GM18907 (cell line): ENCODE data around the gene ZSWIM1.
"Not testable (repeated sequence)": the region's sequence is repeated elsewhere in the genome, so short reads cannot be mapped to it uniquely, and the experiment has no call there.

Source experiments
- ATAC-seq: cut with Tn5 transposase; IDR thresholded peaks from one replicate; pipeline ENCODE4 v1.9.1; 2021; ENCODE audit warnings: mild to moderate bottlenecking, moderate library complexity; ENCODE audit not compliant: unreplicated experiment

Gene ZSWIM1

DNA sequence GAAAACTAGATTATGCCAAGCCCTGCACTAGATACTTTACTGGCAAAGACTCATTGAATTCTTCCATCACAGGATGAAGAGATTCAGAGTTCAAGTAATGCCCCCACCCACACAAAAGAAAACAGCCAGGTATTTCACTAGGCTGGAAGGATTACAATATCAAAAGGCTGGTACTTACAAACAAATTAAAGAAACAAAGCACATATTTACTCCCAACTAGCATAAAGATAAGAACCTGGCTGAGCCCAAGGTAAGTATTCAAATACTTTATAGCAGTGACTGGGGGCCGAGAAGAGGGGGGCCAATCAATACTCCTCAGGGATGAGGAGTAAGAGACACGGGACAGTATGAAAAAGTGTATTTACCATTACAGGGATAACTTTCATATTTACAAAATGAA, 27.5 kb upstream of the ZSWIM1 start:
- no peak for ATAC-seq

- peak; percentile 95 for ATAC-seq
These were observed 23.7 kb upstream of the ZSWIM1 start, which contains the start of the genes ACOT8 and ZSWIM3 for GRCh38 chr20:45857114-45857881. ACOT8 (minus strand) TSS chr20:45857392; CDS start chr20:45857315, 77 bp downstream. ZSWIM3 (plus strand) TSS chr20:45857614; CDS start chr20:45857826, 212 bp downstream.

DNA sequence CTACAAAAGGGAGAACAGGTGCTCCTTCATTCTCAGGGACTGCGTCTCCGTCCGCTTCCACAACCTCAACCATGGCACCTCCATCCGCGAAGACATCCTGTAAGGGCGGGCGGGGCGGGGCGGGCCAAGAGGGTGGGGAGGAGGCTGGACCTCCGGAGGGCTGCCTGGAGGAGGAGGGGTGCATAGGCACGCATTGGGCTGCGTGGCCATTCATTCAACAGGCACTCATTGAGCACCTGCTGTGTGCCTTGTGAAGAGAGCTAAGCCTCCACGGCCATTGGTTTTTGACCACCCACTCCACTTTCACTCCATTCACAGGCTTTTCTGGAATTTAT, 23.2 kb upstream of the ZSWIM1 start:
- ATAC-seq: peak; percentile 23

GRCh38 chr20:45859916-45860315, 21.1 kb upstream of the ZSWIM1 start:
- ATAC-seq: no peak

DNA sequence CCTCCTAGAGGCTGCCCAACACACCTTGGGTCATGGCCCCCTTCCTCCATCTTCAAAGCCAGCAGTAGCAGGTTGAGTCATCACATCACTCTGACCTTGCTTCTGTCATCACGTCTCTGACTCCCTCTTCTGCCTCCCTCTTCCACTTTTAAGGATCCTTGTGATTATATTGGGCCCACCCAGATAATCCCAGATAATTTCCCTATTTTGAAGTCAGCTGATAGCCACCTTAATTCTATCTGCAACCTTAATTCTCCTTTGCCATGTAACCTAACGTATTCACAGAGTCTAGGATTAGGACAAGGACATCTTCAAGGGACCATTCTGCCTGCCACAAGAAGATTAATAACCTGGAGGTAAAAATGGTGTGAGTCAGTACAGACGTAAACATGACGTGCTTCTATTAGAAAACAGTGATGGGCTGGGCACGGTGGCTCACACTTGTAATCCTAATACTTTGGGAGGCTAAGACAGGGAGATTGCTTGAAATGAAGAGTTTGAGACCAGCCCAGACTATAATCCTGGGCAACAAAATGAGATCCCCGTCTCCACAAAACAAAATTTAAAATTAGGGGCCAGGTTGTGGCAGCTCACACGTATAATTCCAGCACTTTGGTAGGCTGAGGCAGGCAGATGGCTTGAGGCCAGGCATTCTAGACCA, 20.3 kb upstream of the ZSWIM1 start:
- no peak for ATAC-seq

DNA sequence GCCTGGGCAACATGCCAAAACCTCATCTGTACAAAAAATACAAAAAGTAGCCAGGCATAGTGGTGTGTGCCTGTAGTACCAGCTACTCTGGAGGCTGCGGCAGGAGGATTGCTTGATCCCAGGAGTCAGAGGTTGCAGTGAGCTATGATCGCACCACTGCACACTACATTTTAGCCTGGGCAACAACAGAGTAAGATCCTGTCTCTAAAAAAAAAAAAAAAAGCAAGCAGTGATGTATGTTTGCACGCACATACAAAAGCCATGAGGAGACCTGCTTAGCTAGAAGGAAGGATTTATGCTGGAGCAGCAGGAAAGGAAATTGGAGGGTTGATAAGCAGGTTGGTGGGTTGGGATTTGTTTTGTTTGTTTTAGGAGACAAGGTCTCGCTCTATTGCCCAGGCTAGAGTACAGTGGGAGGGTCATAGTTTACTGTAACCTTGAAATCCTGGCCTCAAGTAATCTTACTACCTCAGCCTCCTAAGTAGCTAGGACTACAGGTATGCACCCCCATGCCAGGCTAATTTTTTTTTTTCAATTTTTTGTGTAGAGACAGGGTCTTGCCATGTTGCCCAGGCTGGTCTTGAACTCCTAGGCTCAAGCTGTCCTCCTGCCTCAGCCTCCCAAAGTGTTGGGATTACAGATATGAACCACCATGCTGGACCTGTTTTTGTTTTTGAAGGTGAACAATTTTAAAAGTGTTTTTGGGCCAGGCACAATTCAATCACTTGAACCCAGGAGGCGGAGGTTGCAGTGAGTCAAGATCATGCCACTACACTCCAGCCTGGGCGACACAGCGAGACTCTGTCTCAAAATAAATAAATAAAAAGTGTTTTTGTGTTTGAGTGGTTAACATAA, 19.6 kb upstream of the ZSWIM1 start:
- no peak for ATAC-seq

DNA sequence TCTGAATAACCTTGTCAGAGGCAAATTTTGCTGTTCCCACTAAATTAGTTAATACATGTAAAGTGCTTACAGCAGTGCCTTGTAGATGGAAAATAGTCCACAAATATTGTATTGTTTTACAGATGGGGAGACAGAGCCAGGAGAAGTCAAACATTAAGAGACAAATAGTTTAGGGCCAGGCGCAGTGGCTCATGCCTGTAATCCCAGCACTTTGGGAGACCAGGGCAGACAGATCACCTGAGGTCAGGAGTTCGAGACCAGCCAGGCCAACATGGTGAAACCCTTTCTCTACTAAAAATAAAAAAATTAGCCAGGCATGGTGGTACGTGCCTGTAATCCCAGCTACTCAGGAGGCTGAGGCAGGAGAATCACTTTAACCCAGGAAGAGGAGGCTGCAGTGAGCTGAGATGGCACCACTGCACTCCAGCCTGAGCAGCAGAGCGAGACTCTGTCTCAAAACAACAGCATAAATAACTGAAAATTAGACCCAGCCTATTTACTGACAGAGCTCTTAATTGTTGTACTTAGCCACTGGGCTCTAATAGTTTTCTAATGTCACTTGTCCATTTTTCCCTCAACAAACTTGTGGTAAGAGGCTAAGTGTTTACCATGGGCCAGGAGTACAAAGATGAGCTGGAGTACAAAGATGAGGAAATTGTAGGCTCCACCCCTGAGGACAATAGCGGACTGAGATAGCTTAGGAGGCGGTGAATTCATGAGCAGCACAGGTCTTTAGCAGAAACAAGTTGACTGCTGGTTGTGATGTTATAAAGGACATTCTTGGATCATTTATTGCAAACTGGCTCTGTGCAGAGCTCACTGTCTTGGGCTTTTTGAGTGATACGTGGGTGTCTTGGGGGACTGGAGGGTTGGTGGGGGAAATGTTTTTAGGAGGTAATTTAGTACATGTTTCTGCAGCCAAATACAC, 17.2 kb upstream of the ZSWIM1 start:
- ATAC-seq: no peak

DNA sequence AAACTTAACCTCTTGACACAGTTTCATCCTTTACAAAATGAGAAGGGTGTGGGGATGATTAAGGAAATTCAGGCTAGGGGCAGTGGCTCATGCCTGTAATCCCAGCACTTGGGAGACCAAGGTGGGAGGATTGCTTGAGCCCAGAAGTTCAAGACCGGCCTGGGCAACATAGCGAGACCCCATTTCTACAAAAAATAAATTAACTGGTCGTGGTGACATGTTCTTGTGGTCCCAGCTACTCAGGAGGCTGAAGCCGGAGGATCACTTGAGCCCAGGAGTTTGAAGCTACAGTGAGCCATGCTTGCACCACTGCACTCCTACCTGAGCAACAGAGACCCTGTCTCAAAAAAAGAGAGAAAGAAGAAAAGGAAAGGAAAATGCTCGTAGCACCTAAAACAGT, 14.6 kb upstream of the ZSWIM1 start:
- no peak for ATAC-seq

GRCh38 chr20:45867136-45867818, 13.8 kb upstream of the ZSWIM1 start:
- ATAC-seq: no peak

DNA sequence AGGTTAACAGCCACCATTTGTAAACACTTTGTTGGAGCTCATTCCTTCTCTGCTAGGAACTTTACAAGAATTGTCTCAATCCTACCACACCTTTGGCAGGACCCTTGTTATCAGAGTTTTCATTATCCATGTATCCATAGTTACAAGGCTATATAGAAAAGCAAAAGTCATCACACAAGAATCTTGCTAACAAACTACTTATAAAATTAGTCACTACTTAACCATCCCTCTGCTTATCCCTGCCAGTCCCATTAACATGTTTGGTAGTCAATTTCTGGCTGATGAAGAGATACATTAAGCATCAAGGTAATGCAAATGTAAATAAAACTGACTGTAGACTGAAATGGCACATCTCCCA, 13.2 kb upstream of the ZSWIM1 start:
- no peak for ATAC-seq

GRCh38 chr20:45872626-45873025, 8.4 kb upstream of the ZSWIM1 start:
- ATAC-seq: no peak

- ATAC-seq: no peak
These were observed 7.5 kb upstream of the ZSWIM1 start for GRCh38 chr20:45873409-45874103.

DNA sequence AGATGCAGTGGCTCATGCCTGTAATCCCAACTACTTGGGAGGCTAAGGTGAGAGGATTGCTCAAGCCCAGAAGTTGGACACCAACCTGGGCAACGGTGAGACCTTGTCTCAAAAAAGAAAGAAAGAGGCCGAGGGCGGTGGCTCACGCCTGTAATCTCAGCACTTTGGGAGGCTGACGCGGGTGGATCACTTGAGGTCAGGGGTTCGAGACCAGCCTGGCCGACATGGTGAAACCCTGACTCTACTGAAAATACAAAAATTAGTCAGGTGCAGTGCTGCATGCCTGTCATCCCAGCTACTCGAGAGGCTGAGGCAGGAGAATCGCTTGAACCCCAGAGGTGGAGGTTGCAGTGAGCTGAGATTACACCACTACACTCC, 6.9 kb upstream of the ZSWIM1 start:
- not testable (repeated sequence) for ATAC-seq

DNA sequence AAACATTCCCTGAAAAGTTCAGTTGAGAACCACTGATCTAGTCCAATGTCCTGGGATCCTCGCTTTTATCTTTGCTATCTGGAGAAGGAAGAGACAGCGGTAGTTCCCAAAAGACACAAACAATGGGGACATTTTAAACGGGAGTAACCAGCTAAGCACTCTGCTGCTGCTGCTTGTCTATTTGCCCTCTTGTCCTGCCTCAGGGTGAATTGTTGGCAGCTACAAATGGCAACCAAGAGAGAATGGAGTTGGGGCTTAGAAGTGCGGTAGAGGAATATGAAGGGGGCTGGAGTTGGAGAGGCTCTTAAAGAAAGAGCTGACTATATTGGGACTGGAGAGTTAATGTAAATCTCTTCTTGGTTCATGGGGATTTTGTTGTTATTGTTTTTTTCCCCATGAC, 6.5 kb upstream of the ZSWIM1 start:
- ATAC-seq: no peak

- no peak for ATAC-seq
These were observed 2.8 kb upstream of the ZSWIM1 start for GRCh38 chr20:45878076-45878761.

GRCh38 chr20:45882469-45883099, 1.6 kb downstream of the ZSWIM1 start:
- ATAC-seq: no peak

DNA sequence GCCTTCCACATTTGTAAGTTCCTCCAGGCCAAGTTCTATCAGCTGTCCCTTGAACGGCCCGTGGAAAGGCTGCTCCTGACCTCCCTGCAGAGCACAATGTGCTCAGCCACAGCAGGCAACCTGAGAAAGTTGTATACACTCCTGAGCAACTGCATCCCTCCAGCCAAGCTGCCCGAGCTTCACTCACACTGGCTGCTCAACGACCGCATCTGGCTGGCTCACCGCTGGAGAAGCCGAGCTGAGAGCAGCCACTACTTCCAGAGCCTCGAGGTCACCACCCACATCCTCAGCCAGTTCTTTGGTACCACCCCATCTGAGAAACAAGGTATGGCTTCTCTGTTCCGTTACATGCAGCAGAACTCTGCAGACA, 2.1 kb downstream of the ZSWIM1 start:
- ATAC-seq: no peak

DNA sequence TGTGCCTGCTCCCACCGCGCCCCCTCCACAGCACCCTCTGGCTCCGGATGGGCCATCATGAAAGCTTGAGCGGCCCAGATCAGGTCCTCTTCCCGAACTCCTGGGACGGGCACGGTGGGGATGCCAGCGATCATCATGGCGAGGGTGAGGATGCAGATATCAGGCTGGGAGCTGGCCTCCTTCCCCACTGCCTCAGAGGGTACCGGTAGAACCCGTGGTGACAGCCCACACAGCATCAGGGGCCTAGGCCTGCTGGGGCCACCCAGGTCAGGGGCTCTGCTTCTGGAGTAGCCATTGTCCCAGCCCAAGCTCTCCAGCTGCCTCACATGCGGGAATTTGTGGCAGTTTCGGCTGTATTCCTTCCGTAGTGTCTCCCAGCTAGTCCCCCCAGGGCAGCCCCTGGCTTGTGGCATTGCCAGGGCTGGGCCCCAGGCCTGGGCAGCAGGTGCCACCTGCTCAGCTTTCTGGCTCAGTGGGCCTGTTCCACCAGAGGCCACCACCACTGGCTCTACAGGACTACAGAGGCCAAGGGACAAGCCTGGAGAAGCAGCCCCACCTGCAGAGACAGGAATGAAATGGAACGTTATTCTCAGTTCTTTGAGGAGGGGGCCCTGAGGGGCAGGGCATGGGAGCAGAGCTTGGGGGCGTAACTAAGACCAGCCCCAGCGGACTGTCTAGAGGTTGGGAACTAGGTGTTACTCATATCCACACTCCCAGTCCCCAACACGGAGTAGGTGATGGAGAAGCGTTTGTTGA, 5.7 kb downstream of the ZSWIM1 start:
- ATAC-seq: no peak
